H7 (cell line): ENCODE measurements around the gene TIMM8A. TPM values are rescaled to one million over a fixed set of nuclear protein-coding genes. Genes with fewer than 3 reads are reported as not detected.

ENCODE experiments used
- total RNA-seq: library from RNA; depleted of rRNA; stranded (reverse); fragments of >200 nt; shearing (Covaris generic); gene quantifications from 2 replicates; pipeline ENCODE4 v1.2.3, GENCODE V29; 2014; rRNA removed

The TIMM8A gene
- total RNA-seq, 1 experiment from 2014 or later = 6.2 TPM

Other genes starting within 250 kb of the TIMM8A start
- 0.17 and 0.26 TPM in 2 replicates for gene DRP2, start 129.0 kb downstream of the TIMM8A start, total RNA-seq
- 0.11 TPM in 1 of 2 replicates, not detected in the other for gene TAF7L, start 57.4 kb downstream of the TIMM8A start, total RNA-seq
- 0.07 and 0.11 TPM in 2 replicates for gene BTK, start 37.4 kb upstream of the TIMM8A start, total RNA-seq
- 794 and 812 TPM in 2 replicates for gene RPL36A, start 42.3 kb upstream of the TIMM8A start, total RNA-seq
- gene GLA, start 59.2 kb upstream of the TIMM8A start, total RNA-seq = 48.1 and 58.3 TPM in 2 replicates
- gene HNRNPH2, start 59.5 kb upstream of the TIMM8A start, total RNA-seq = 33.5 and 35.0 TPM in 2 replicates
- gene ARMCX4, start 136.7 kb upstream of the TIMM8A start, total RNA-seq = 2.1 and 7.5 TPM in 2 replicates
- 27.0 and 33.0 TPM in 2 replicates for gene ARMCX1, start 201.8 kb upstream of the TIMM8A start, total RNA-seq